ENCODE measurements around the gene DBH.
"Not testable (repeated sequence)": the region's sequence is repeated elsewhere in the genome, so short reads cannot be mapped to it uniquely, and the experiment has no call there.

Gene DBH

DNA sequence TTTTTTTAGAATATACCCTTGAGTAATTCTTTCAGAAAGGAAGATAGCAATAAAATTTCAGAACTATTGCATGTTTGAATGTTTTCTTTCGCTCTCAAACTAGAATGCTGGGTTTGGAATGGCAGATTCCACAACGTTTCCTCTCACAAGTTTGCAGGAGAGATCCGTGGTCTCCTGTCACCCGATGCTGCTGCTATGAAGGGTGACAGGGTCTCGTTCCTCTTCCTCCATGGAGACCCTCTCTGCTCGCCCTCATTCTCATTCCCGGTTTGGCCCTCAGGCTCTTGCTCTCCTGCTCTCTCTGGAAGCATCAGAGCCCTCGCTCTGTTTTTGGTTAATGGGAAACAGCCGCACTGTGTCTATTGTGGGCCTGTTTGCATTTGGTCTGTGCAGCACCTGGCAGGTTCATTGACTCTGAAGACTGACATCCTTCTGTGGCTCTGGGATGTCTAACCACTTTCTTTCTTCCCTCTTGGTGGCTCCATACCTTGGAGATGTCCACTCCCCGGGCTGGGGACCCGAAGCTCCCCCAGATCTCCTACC is 14.4 kb upstream of the DBH start:
- FAIRE-seq, result no peak
- no peak for DNase-seq (ENCODE audit: insufficient read length, low spot score)

DNA sequence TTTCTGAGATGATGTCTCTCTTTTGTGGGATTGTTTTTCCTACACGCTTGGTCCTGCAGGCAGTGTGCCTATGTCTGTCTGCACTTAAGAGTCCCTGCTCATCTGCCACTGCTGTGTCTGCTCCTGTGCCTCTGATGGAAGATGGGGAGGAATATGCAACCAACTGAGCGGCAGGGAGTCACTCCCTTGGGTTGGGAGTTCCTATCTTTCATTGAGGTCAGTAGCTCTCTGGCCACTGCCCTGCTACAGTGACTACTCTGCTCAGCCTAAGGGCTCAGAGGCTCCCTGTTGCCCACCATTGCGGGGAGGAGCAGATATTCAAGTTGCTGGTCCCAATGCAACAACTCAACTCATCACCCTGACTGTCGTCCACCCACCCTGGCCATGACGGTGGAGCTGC is 13.6 kb upstream of the DBH start:
- DNase-seq (ENCODE audit: insufficient read length, low spot score) (no peak), FAIRE-seq (no peak)

GRCh38 chr9:133626008-133626407 is 10.2 kb upstream of the DBH start:
- DNase-seq (ENCODE audit: insufficient read length, low spot score); FAIRE-seq: not testable (repeated sequence)

- FAIRE-seq, result no peak
- DNase-seq (ENCODE audit: insufficient read length, low spot score), result no peak
Observed at GRCh38 chr9:133627341-133627740, 8.8 kb upstream of the DBH start.

- no peak for DNase-seq (ENCODE audit: insufficient read length, low spot score)
- FAIRE-seq, result no peak
Observed at GRCh38 chr9:133628766-133629165, 7.4 kb upstream of the DBH start.

DNA sequence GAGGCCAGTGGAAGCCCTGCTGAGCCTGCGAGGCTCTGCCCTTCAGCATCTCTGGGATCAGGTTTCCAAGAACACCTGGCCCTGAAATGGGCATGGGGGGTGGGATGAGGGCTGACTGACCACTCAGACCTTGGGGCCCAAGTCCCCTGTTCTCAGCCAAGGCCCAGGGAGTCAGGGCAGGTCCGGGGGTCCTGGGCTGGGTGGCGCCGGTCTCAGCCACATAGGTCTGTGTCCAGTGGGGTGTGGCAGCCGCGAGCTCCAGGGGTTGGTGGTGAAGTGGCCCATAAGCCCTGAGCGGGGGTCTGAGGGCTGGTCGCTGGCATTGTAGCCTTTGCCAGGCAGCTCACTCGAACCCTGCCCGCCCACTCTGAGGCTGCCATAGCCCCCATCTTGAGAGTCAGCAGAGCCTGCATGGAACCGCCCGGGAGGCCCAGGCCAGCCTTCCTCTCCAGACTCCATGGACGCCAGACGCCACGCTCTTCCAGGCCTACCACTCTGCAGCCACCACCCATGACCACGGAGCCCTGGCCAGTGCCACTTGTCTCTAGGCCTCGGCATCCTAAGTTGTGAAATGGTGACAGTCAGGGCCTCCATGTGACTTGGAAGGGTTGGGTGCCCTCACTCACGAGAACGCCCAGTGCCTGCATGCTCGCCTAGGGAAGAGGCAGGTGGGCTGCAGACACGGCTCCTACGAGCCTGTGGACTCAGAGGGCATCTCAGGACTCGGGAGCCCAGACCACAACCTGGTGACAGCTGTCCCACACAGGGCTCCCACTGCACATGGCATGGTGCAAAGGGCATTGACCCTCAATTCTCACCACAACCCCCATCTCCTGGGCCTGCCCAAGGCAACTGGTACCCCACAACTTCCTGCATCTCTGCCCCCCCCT is 6.7 kb upstream of the DBH start:
- DNase-seq (ENCODE audit: insufficient read length, low spot score) (no peak), FAIRE-seq (no peak)

DNA sequence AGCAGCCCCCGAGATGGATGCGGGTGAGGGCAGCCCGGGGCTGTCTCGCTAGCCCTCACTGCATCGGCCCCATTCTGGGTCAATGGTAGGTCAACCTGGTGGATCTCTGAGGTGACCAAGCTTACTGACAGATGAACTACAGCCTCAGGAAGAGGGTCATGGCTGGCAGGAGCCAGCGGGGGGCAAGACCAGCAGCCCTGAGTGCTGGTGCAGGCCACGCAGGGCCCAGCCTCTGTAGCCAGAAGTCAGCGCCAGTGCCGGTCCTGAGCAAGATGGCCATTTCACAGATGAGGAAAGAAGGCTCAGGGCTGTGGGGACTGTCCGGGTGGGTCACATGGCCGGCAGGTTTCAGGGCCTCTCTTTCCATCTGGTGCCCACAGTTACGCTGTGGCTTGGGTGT is 5.1 kb upstream of the DBH start:
- DNase-seq (ENCODE audit: insufficient read length, low spot score) (no peak), FAIRE-seq (no peak)

DNA sequence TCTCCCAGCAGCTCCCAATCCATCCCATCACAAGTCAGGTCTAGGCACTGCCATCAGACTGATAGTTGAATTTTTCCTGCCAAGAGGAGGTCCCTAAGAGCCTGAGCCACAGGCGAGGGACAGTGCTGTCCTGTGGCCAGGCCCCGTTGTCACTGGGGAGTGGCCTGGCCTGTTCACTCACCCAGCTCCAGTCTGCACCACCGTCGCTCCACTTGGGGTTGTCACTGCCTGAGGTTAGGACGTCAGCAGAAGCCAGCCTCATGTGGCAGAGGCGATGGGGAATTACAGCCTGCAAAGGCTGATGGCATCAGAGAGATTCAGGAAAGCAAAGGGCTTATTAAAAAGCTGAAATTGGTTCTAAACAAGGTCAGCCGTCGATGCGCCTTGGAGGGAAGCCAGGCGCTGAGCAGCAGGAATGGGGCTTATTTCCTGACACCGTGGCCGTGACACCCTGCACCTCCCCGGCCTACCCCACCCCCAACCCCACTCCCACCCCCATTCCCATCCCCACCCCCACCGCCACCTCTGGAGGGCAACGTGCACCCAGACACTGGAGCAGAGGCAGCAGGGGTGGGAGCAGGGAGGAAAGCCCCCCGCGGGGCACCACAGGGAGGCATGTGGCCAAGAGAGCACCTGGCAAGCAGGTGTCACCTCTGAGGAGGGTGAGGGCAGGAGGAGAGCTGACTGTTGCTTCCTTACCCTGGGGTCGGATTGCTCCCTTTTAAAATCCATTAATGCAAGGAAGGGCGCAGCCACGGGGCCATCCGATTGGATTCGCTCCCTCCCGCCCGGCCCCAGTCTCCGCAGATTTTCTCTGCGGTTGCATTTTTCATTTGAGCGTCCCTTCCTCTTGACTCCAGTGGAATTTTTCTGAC is 3.1 kb upstream of the DBH start:
- no peak for DNase-seq (ENCODE audit: insufficient read length, low spot score)

DNA sequence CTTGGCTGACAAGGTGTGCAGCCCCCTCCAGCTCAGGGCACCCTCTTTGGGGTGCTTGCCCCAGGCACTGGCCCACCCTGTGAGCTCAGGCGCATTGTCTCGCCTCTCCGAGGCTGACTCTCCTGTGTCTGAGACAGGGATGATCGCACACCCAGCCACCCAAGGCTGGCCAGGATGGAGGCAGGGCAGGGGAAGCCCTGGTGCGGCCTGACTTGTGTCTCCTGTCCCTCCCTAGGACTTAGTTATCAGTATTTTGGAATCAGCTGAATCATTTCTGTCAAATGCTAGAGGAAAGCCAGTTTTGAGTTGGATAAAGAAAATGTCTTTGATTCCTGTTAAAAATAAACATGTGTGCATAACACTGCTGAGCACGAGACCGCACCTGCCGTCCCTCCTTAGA is 2.5 kb upstream of the DBH start:
- FAIRE-seq, result no peak

More for the DNA sequence above, 3.1 kb upstream of the DBH start:
- FAIRE-seq, result no peak

DNA sequence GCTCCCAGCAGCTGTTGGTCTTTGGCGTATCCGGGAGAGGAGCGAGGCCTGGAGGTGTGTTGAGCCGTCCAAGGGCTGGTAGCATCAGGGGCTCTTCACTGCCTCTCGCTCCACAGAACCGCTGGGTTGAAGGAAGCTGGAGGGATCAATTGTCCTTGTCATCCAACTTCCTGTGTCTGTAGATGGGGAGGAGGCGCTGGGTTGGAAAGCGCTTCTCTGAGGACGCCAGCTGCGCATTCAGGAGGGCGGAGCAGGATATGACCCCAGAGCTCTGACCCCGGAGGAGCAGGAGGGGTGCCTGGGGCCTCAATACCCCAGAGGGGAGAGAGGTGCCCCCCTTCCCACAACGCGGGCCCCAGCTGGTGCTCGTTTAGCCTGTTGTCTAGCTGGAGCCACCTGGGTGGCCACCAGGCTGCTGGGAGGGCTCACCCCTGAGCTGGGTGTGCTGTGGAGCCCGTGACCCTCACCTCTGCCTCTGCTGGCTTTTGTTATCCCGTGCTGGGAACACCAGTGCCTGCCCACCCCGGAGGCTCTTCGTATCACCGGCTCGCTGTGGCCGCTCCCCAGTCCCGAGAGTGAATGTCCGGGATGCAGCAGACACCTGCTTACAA is 2.0 kb upstream of the DBH start:
- FAIRE-seq (no peak), DNase-seq (ENCODE audit: insufficient read length, low spot score) (no peak)

More for the DNA sequence above, 2.5 kb upstream of the DBH start:
- no peak for DNase-seq (ENCODE audit: insufficient read length, low spot score)

GRCh38 chr9:133635098-133635497 is 1.1 kb upstream of the DBH start:
- FAIRE-seq (no peak), DNase-seq (ENCODE audit: insufficient read length, low spot score) (no peak)

DNA sequence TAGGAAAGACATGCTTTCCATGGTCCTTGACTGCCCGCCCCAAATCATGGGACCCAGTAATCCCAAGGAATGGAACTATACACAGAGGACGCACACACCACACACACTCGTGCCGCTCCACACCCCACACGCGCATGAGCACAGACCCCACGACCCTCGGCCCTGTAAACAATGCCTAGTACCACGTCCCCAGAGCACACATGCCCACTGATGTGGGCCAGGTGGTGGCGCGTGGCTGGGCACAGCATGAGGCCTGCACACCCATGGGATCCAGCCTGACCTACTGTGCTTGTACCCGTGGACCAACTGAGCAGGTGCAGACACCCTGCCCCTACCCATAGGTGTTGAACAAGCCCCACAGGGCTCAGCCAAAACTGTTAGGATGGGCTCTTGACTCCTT is 739 bp downstream of the DBH start:
- DNase-seq (ENCODE audit: insufficient read length, low spot score) (no peak), FAIRE-seq (no peak)

DNA sequence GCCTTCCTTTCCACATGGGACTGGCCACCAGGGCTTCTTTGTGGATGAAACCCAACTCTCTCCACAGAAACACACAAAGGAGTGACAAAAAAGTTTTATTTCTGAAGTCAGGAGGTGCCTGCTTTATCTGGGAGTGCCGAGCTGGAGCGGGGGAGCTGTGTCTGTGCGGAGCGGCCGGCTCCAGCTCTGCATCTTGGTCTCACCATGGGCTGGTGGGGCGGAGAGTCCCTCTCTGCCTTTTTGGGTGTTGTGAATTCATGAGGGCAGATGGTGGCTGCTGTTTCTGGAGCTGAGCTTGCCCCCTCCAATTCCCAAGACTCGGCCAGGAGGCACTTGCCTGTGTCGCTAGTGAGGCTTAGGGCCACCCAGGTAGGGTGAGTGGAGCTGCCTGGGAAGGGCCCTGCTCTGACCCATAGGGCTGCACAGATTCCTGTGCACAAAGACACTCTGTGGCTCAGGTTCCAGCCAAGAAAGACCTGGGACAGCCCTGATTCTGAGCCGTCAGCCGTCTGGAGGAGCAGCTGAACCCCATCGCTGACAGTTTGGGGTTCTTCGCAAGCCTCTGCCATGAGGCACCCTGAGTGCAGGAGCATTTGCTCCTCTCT is 1.4 kb downstream of the DBH start:
- DNase-seq (ENCODE audit: insufficient read length, low spot score) (no peak), FAIRE-seq (no peak)

DNA sequence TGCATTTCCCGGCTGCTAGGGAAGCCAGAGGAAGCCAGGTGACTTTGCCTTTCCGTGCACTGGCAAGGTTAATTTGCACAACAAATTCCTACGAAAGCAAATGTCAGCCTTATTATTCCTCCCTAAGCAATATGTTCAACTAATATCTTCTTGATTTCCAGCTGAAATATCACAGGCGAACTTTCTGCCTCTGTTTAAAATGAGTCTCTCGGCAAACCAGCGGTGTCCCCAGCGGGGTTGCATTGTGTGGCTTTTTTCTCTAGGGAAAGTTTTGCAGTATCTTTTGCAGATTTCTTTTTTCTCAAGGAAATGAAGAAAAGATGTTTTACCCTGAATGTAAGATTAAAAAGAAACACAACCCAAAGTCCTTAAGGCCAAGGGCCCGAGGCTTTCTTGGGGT is 1.9 kb downstream of the DBH start:
- no peak for DNase-seq (ENCODE audit: insufficient read length, low spot score)
- FAIRE-seq, result no peak

DNA sequence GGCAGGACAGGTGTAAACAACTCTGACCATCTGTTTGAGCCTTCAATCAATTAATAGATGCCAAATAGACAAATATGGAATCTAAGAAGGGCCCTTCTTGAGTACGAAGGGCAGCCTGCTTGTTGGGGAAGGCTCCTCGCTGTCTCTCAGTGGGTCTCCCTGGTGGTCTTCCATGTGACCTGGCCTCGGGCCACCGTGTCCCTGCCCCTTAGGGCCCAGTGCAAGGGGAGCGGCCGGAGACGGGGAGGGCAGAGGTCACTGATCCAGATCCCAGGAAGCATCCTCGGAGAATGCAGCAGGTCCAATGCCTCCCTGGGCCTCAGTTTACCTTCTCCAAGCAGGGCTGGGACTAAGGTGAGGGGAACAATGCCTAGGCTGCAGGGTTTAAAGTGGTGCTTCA is 2.5 kb downstream of the DBH start:
- no peak for FAIRE-seq
- no peak for DNase-seq (ENCODE audit: insufficient read length, low spot score)

GRCh38 chr9:133639613-133640012 is 3.5 kb downstream of the DBH start:
- no peak for DNase-seq (ENCODE audit: insufficient read length, low spot score)
- no peak for FAIRE-seq

- DNase-seq (ENCODE audit: insufficient read length, low spot score) (no peak), FAIRE-seq (no peak)
Observed at GRCh38 chr9:133640160-133640559, 4.0 kb downstream of the DBH start.

- DNase-seq (ENCODE audit: insufficient read length, low spot score), result no peak
- FAIRE-seq, result no peak
Observed at GRCh38 chr9:133640580-133641395, 4.6 kb downstream of the DBH start.

GRCh38 chr9:133641396-133641655 is 5.2 kb downstream of the DBH start:
- DNase-seq (ENCODE audit: insufficient read length, low spot score), result no peak
- no peak for FAIRE-seq

Data from HTR-8/SVneo (cell line).